Left ventricle myocardium inferior (tissue), 1 donor: Measurements from ENCODE around the gene NDUFS8. TPM values are rescaled to one million over a fixed set of nuclear protein-coding genes. Genes with fewer than 3 reads are reported as not detected.

Experiments used
- DNase-seq: peaks from one replicate; pipeline ENCODE4 v3.0.0-alpha.2; 2020
- H3K27ac ChIP-seq: fragments of 200-600 bp; replicated peaks from 2 replicates; pipeline ENCODE4 v1.8.0; 2021
- H3K27me3 ChIP-seq: fragments of 200-600 bp; 2 replicates; pipeline ENCODE4 v1.8.0; 2021; ENCODE audit warnings: low read depth
- H3K36me3 ChIP-seq: fragments of 200-600 bp; 2 replicates; pipeline ENCODE4 v1.8.0; 2021
- H3K4me1 ChIP-seq: fragments of 200-600 bp; 2 replicates; pipeline ENCODE4 v1.8.0; 2021
- H3K4me3 ChIP-seq: fragments of 200-600 bp; 2 replicates; pipeline ENCODE4 v1.8.0; 2021; ENCODE audit warnings: mild to moderate bottlenecking, moderate library complexity
- H3K9me3 ChIP-seq: fragments of 200-600 bp; replicated peaks from 2 replicates; pipeline ENCODE4 v1.8.0; 2021
- intact Hi-C: fragments of 100-400 bp; cut with micrococcal nuclease; formaldehyde crosslinking; loops from one replicate; pipeline ENCODE4 v1.11.0; 2022
- total RNA-seq: library from RNA; stranded (reverse); fragmentation: NEBNext Ultra II Directional; extraction: Animal tissue kit (Norgen Biotek cat#: 25700); gene quantifications from one replicate; pipeline ENCODE4 v1.2.1, GENCODE V29; 2021
- TF ChIP-seq, protein P1 (sequence below): fragments of 200-600 bp; IDR thresholded peaks from 2 replicates; pipeline ENCODE4 v1.8.0; 2021; ENCODE audit warnings: antibody characterized with exemption, mild to moderate bottlenecking, borderline replicate concordance
- donor health status: DM: no; HTN: yes; CAD: no; lungs with severe emphysema.

NDUFS8 gene
- total RNA-seq, 1 donor from 2014 or later = 436 TPM

DNA sequence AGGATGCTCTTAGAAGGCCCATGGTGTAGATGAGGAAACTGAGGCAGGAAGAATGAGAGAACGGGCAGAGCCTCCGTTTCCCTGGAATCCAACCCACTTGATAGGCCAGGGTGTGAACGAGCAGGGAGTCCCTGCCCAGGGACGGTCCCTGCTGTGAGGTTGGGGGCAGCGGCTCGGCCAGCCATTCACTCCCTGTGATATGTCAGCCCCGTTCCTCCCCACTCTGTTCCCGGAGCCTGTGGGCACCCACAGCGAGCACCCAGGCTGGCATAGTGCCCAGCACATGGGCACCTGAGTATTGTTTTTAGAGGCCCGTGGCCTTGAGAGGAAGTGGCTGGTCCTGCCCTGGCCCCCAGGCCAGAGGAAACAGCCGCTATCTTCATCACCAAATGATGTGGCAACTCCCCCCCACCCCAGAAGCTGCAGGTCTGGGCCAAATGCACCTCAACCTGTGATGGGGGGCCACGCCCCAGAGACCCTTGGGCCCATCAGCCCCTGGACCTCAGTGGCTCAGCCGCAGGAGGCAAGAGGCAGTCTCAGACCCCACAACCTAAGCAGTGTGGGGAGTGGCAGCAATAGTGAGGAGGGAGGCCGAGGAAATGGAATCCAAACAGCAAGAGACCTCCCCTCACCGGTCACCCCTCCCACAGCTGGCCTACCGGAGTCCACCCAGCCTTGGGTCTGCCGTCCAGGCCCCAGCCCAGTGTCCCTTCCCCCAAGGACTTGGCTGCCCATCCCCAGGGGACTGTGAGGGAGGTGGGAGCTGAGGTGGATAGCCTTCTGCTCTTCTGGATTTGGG lies 18.2 kb upstream of the NDUFS8 start:
- Histone ChIP-seq H3K27me3 (no peaks in the 10 kb centered on the region), H3K27ac (no peak overlapping the region), H3K4me3 (no peak overlapping the region), H3K4me1 (peaks cover 36% of the 10 kb centered on the region), H3K9me3 (no peaks in the 10 kb centered on the region), H3K36me3 (no peaks in the 10 kb centered on the region)
- no peak for DNase-seq
- intact Hi-C loops = no loop called here
- TF ChIP-seq, protein P1, sequence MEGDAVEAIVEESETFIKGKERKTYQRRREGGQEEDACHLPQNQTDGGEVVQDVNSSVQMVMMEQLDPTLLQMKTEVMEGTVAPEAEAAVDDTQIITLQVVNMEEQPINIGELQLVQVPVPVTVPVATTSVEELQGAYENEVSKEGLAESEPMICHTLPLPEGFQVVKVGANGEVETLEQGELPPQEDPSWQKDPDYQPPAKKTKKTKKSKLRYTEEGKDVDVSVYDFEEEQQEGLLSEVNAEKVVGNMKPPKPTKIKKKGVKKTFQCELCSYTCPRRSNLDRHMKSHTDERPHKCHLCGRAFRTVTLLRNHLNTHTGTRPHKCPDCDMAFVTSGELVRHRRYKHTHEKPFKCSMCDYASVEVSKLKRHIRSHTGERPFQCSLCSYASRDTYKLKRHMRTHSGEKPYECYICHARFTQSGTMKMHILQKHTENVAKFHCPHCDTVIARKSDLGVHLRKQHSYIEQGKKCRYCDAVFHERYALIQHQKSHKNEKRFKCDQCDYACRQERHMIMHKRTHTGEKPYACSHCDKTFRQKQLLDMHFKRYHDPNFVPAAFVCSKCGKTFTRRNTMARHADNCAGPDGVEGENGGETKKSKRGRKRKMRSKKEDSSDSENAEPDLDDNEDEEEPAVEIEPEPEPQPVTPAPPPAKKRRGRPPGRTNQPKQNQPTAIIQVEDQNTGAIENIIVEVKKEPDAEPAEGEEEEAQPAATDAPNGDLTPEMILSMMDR = no peak

DNA sequence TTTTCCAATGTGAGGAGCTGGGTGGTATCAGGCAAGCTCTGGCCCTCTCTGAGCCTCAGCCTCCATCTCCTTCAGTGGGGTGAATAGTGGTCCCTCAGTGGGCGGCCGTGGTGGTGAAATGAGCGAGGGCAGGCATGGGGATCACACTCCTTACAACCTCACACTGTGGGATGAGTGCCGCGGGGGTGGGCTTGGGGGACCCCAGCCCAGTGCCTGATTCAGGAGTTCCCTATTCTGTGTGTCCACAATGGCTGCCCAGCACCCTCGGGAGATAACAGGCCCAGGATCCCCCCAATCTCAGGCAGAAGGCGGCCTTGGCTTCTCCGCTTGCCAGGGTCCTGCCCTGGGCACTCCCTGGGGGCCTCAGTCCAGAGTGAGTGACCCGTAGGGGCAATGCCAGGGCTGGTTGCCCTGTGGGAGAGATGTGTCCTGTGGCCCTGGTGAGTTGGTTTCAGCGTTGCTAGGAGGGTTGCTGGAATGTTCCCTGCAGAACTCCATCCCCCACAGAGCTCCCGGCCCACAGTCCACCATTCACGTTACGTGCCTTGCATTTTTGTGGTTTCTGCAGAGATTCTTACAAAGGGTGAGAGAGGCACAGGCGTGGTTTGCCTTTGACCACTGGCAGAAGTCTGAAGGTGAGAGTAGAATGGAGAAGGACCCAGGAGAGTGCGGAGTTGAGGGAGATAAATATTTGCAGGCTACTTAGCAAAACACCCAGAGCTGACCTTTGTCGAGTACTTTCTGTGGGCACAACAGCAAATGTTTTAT lies 17.5 kb upstream of the NDUFS8 start:
- intact Hi-C loops = no loop called here
- TF ChIP-seq, protein P1 = no peak
- H3K27ac ChIP-seq = no peak overlapping the region
- DNase-seq = no peak
- no peaks in the 10 kb centered on the region for H3K36me3 ChIP-seq
- H3K4me3 ChIP-seq = no peak overlapping the region
- H3K4me1 ChIP-seq = peaks cover 38% of the 10 kb centered on the region
- H3K9me3 ChIP-seq = no peaks in the 10 kb centered on the region
- no peaks in the 10 kb centered on the region for H3K27me3 ChIP-seq

DNA sequence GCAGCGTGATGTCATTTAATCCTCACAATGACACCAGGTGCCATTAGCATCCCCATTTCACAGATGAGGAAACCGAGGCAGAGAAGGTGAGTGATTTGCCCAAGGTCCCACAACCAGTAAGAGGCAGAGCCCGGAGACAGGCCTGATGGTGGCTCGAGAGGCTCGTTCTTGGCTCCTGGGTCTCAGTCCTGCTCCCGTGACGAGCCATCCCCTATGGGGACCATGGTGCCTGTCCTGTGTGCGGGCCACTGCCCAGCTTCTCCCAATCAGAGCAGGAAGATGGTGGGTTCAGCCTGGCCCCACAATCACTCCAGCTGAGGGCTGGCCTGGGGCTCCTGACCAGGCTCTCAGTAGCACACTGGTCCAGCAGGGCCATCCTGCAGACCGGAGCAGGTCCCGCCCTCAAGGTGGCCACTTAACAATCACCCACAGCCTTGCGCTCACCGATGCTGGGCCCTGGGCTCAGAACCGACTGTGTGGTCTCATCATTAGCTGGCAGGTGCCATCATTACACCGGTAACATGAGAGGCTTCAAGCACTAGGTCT lies 16.8 kb upstream of the NDUFS8 start:
- H3K36me3 ChIP-seq = no peaks in the 10 kb centered on the region
- no peaks in the 10 kb centered on the region for H3K27me3 ChIP-seq
- DNase-seq = no peak
- no peak overlapping the region for H3K27ac ChIP-seq
- no peaks in the 10 kb centered on the region for H3K9me3 ChIP-seq
- peaks cover 31% of the 10 kb centered on the region for H3K4me1 ChIP-seq
- TF ChIP-seq, protein P1 = no peak
- H3K4me3 ChIP-seq = no peak overlapping the region
- intact Hi-C loops = no loop called here

DNA sequence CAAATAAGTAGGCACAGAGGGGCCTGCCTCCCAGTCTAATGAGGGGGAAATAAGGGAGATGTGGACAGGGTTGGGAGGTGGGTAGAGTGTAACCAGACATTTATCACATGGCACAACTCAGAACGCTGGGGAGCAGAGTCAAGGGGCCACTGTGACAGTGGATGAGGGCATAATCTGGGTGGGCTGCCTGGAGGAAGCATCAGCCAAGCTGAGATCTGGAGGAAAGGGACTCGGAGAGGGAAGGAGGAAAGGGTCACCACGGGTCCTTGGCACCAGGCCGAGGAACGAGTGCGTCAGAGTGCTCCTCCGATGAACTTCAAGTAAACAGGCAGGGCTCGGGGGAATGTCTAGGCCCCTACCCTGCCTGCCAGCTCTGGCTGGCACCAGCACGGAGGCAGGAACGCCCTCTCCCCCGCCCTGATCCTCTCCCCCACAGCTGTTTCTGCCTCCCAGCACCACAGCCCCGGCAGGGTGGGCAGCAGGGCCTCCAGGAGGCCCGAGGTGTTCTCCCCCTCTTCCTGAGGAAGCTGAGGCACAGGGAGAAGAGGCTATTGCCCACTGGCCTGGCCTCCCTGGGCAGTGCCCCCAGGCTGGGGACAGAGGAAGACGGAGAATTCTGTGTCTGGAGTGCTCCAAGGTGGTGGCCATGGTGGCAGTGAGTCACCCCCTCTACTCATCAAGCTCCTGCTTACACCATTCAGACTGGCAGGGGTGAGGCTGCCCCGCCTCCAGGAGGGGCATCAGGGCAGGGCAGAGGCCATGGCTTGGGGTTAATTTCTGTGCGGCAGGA lies 16.1 kb upstream of the NDUFS8 start:
- H3K4me3 ChIP-seq = no peak overlapping the region
- TF ChIP-seq, protein P1 = no peak
- DNase-seq = no peak
- no peaks in the 10 kb centered on the region for H3K27me3 ChIP-seq
- H3K27ac ChIP-seq = no peak overlapping the region
- peaks cover 29% of the 10 kb centered on the region for H3K4me1 ChIP-seq
- intact Hi-C loops = no loop called here
- H3K9me3 ChIP-seq = no peaks in the 10 kb centered on the region
- no peaks in the 10 kb centered on the region for H3K36me3 ChIP-seq

DNA sequence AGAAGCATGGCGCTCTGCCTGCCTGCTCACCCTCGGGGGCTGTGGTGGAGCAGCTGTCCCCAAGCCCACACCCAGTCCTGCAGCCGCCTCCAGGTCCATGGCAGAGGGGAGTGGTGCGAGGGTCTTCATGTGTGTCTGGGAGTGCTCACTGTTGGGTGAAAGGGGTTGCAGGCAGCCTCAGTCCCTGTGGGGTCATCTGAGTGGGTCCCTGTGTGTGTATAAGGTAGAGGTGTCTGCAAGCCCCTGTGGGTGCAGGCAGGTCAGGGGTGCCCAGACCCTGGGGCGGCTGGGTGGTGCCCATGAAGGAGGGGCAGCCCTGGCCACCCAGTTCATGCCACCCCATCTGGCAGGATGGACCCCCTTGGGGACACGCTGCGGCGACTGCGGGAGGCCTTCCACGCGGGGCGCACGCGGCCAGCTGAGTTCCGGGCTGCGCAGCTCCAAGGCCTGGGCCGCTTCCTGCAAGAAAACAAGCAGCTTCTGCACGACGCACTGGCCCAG lies 15.5 kb upstream of the NDUFS8 start:
- Histone ChIP-seq H3K9me3 (no peaks in the 10 kb centered on the region), H3K27me3 (no peaks in the 10 kb centered on the region), H3K4me1 (peaks cover 22% of the 10 kb centered on the region), H3K27ac (no peak overlapping the region), H3K36me3 (no peaks in the 10 kb centered on the region), H3K4me3 (no peak overlapping the region)
- TF ChIP-seq, protein P1 = no peak
- intact Hi-C loops = no loop called here
- no peak for DNase-seq
